ENCODE data around the gene GPR158. TPM values are rescaled to one million over a fixed set of nuclear protein-coding genes. Genes with fewer than 3 reads are reported as not detected.

GPR158 gene
- total and polyA plus RNA-seq, 2 experiments from 2014 or later, result not detected

GRCh38 chr10:25562547-25562946 lies 387.7 kb downstream of the GPR158 start:
- no peak for DNase-seq
- H3K4me3 ChIP-seq, result no peak overlapping the region
- H3K4me2 ChIP-seq (ENCODE audit: unreplicated experiment), result no peak overlapping the region
- H3K36me3 ChIP-seq (ENCODE audit: low read depth), result no peaks in the 10 kb centered on the region
- in situ Hi-C loops (cut with MboI), result no loop called here
- H3K9ac ChIP-seq, result no peak overlapping the region
- no peak overlapping the region for H3K27ac ChIP-seq
- no peak overlapping the region for H2AFZ ChIP-seq
- H3K27me3 ChIP-seq (replicated peaks; ENCODE audit: insufficient read depth), result no peaks in the 10 kb centered on the region
- no peaks in the 10 kb centered on the region for H3F3A ChIP-seq (ENCODE audit: insufficient read depth)
- H3K4me1 ChIP-seq (ENCODE audit: insufficient read depth), result no peaks in the 10 kb centered on the region
- WGBS, 2 experiments (ENCODE audit: low coverage in 1 of 2, low lambda C conversion rate in 2 of 2, missing lambda C conversion rate in 2 of 2), result 2 to 7% methylated on average over 4 of the region's 4 CpGs
- no peaks in the 10 kb centered on the region for H4K20me1 ChIP-seq (ENCODE audit: insufficient read depth)
- H3K79me2 ChIP-seq (ENCODE audit: insufficient read depth), result no peaks in the 10 kb centered on the region
- H3K9me3 ChIP-seq (ENCODE audit: low read depth), result no peaks in the 10 kb centered on the region
- no peaks in the 10 kb centered on the region for H3K9me2 ChIP-seq (ENCODE audit: insufficient read depth)
- TF ChIP-seq EZH2phosphoT487 (IDR thresholded peaks at IDR 0.05; ENCODE audit: insufficient read depth, low read depth) (no peak), EZH2 (IDR thresholded peaks at IDR 0.05; ENCODE audit: insufficient read depth, poor library complexity, severe bottlenecking) (no peak)

- TF ChIP-seq EZH2 (IDR thresholded peaks at IDR 0.05; ENCODE audit: insufficient read depth, poor library complexity, severe bottlenecking) (no peak), EZH2phosphoT487 (IDR thresholded peaks at IDR 0.05; ENCODE audit: insufficient read depth, low read depth) (no peak)
- no peak for DNase-seq
- H2AFZ ChIP-seq, result no peak overlapping the region
- H3K9me2 ChIP-seq (ENCODE audit: insufficient read depth), result no peaks in the 10 kb centered on the region
- in situ Hi-C loops (cut with MboI), result no loop called here
- no peak overlapping the region for H3K9ac ChIP-seq
- no peaks in the 10 kb centered on the region for H3F3A ChIP-seq (ENCODE audit: insufficient read depth)
- H3K4me3 ChIP-seq, result no peak overlapping the region
- H3K36me3 ChIP-seq (ENCODE audit: low read depth), result no peaks in the 10 kb centered on the region
- H3K27me3 ChIP-seq (replicated peaks; ENCODE audit: insufficient read depth), result no peaks in the 10 kb centered on the region
- H3K4me1 ChIP-seq (ENCODE audit: insufficient read depth), result no peaks in the 10 kb centered on the region
- no peak overlapping the region for H3K27ac ChIP-seq
- H3K79me2 ChIP-seq (ENCODE audit: insufficient read depth), result no peaks in the 10 kb centered on the region
- WGBS, 2 experiments (ENCODE audit: low coverage in 1 of 2, low lambda C conversion rate in 2 of 2, missing lambda C conversion rate in 2 of 2), result 17 to 21% methylated on average over 6 of the region's 6 CpGs
- no peaks in the 10 kb centered on the region for H4K20me1 ChIP-seq (ENCODE audit: insufficient read depth)
- no peak overlapping the region for H3K4me2 ChIP-seq (ENCODE audit: unreplicated experiment)
- no peaks in the 10 kb centered on the region for H3K9me3 ChIP-seq (ENCODE audit: low read depth)
Observed at GRCh38 chr10:25564351-25564750, 389.6 kb downstream of the GPR158 start.

- no peak overlapping the region for H3K27ac ChIP-seq
- no peaks in the 10 kb centered on the region for H3K9me3 ChIP-seq (ENCODE audit: low read depth)
- WGBS, 2 experiments (ENCODE audit: low coverage in 1 of 2, low lambda C conversion rate in 2 of 2, missing lambda C conversion rate in 2 of 2), result 34 to 38% methylated on average over 7 of the region's 7 CpGs
Observed at GRCh38 chr10:25565570-25565969, 390.8 kb downstream of the GPR158 start.

GRCh38 chr10:25573316-25573715 lies 398.5 kb downstream of the GPR158 start:
- Histone ChIP-seq H3K9me3 (ENCODE audit: low read depth) (no peaks in the 10 kb centered on the region), H3K79me2 (ENCODE audit: insufficient read depth) (no peaks in the 10 kb centered on the region), H4K20me1 (ENCODE audit: insufficient read depth) (no peaks in the 10 kb centered on the region), H3K27ac (no peak overlapping the region), H3K27me3 (replicated peaks; ENCODE audit: insufficient read depth) (no peaks in the 10 kb centered on the region), H3K9me2 (ENCODE audit: insufficient read depth) (no peaks in the 10 kb centered on the region), H3F3A (ENCODE audit: insufficient read depth) (no peaks in the 10 kb centered on the region), H3K4me1 (ENCODE audit: insufficient read depth) (no peaks in the 10 kb centered on the region), H3K36me3 (ENCODE audit: low read depth) (no peaks in the 10 kb centered on the region), H2AFZ (no peak overlapping the region), H3K9ac (no peak overlapping the region), H3K4me2 (ENCODE audit: unreplicated experiment) (no peak overlapping the region), H3K4me3 (no peak overlapping the region)
- WGBS, 2 experiments (ENCODE audit: low coverage in 1 of 2, low lambda C conversion rate in 2 of 2, missing lambda C conversion rate in 2 of 2), result 3% methylated on average over 3 of the region's 3 CpGs
- DNase-seq, result no peak
- in situ Hi-C loops (cut with MboI), result no loop called here
- no peak for TF ChIP-seq EZH2phosphoT487 (IDR thresholded peaks at IDR 0.05; ENCODE audit: insufficient read depth, low read depth)
- TF ChIP-seq EZH2 (IDR thresholded peaks at IDR 0.05; ENCODE audit: insufficient read depth, poor library complexity, severe bottlenecking), result no peak

More at GRCh38 chr10:25565570-25565969, 390.8 kb downstream of the GPR158 start:
- Histone ChIP-seq H3K27me3 (replicated peaks; ENCODE audit: insufficient read depth) (no peaks in the 10 kb centered on the region), H4K20me1 (ENCODE audit: insufficient read depth) (no peaks in the 10 kb centered on the region), H3F3A (ENCODE audit: insufficient read depth) (no peaks in the 10 kb centered on the region), H3K4me3 (no peak overlapping the region), H3K4me1 (ENCODE audit: insufficient read depth) (no peaks in the 10 kb centered on the region), H2AFZ (no peak overlapping the region), H3K9me2 (ENCODE audit: insufficient read depth) (no peaks in the 10 kb centered on the region), H3K9ac (no peak overlapping the region), H3K36me3 (ENCODE audit: low read depth) (no peaks in the 10 kb centered on the region), H3K79me2 (ENCODE audit: insufficient read depth) (no peaks in the 10 kb centered on the region), H3K4me2 (ENCODE audit: unreplicated experiment) (no peak overlapping the region)
- in situ Hi-C loops (cut with MboI), result no loop called here
- TF ChIP-seq EZH2phosphoT487 (IDR thresholded peaks at IDR 0.05; ENCODE audit: insufficient read depth, low read depth), result no peak
- no peak for TF ChIP-seq EZH2 (IDR thresholded peaks at IDR 0.05; ENCODE audit: insufficient read depth, poor library complexity, severe bottlenecking)
- DNase-seq, result no peak

- WGBS, 2 experiments (ENCODE audit: low coverage in 1 of 2, low lambda C conversion rate in 2 of 2, missing lambda C conversion rate in 2 of 2), result 6 to 8% methylated on average over 7 of the region's 7 CpGs
- H3K36me3 ChIP-seq (ENCODE audit: low read depth), result no peaks in the 10 kb centered on the region
- in situ Hi-C loops (cut with MboI), result no loop called here
- no peak overlapping the region for H3K4me3 ChIP-seq
- no peaks in the 10 kb centered on the region for H3K9me2 ChIP-seq (ENCODE audit: insufficient read depth)
- no peaks in the 10 kb centered on the region for H3K79me2 ChIP-seq (ENCODE audit: insufficient read depth)
- no peak overlapping the region for H3K9ac ChIP-seq
- H3K27me3 ChIP-seq (replicated peaks; ENCODE audit: insufficient read depth), result no peaks in the 10 kb centered on the region
- no peaks in the 10 kb centered on the region for H3K9me3 ChIP-seq (ENCODE audit: low read depth)
- TF ChIP-seq EZH2phosphoT487 (IDR thresholded peaks at IDR 0.05; ENCODE audit: insufficient read depth, low read depth), result no peak
- no peak for TF ChIP-seq EZH2 (IDR thresholded peaks at IDR 0.05; ENCODE audit: insufficient read depth, poor library complexity, severe bottlenecking)
- no peaks in the 10 kb centered on the region for H3F3A ChIP-seq (ENCODE audit: insufficient read depth)
- no peak overlapping the region for H2AFZ ChIP-seq
- H3K27ac ChIP-seq, result no peak overlapping the region
- no peaks in the 10 kb centered on the region for H4K20me1 ChIP-seq (ENCODE audit: insufficient read depth)
- H3K4me2 ChIP-seq (ENCODE audit: unreplicated experiment), result no peak overlapping the region
- H3K4me1 ChIP-seq (ENCODE audit: insufficient read depth), result no peaks in the 10 kb centered on the region
- no peak for DNase-seq
Observed at GRCh38 chr10:25575343-25575742, 400.5 kb downstream of the GPR158 start.

All from GM23248 (cell line).